Thyroid gland (tissue), 4 donors: ENCODE data around the gene CGB8.
"Not testable (repeated sequence)": the region's sequence is repeated elsewhere in the genome, so short reads cannot be mapped to it uniquely, and the experiment has no call there.

Experiments used
- CTCF ChIP-seq, 6 experiments: fragments of 200-600 bp in 3 of 6; fragments of 450-650 bp in 3 of 6; sonication (generic) in 3 of 6; IDR thresholded peaks; one replicate each; pipeline ENCODE4 v1.5.1; 2016 to 2019; ENCODE audit warnings: antibody characterized with exemption in 6 of 6, mild to moderate bottlenecking in 2 of 6, inconsistent platforms in 1 of 6, moderate library complexity in 1 of 6
- POLR2A ChIP-seq, 2 donors: fragments of 450-650 bp; IDR thresholded peaks; one replicate each; pipeline ENCODE4 v1.6.1; 2017; ENCODE audit warnings: antibody characterized with exemption in 2 of 2, mild to moderate bottlenecking in 2 of 2, moderate library complexity in 1 of 2

GRCh38 chr19:49049834-49050233, 923 bp upstream of the CGB8 start:
- TF ChIP-seq CTCF, POLR2A (IDR thresholded peaks at IDR 0.05): not testable (repeated sequence)
